Hippocampal formation (tissue), 2 donors: ENCODE results near the gene MIB1.

ENCODE experiments used
- DNase-seq, 2 donors: peaks; one replicate each; lab custom pipeline; 2025; lab: John Stamatoyannopoulos, UW

The MIB1 gene

GRCh38 chr18:21894619-21895367 is 154.2 kb downstream of the MIB1 start:
- no peak for DNase-seq

- no peak for DNase-seq
These were observed 156.2 kb downstream of the MIB1 start for GRCh38 chr18:21896732-21897336.

- DNase-seq: peak; percentile 2 to 14
These were observed 157.2 kb downstream of the MIB1 start for GRCh38 chr18:21897811-21898210.

- no peak for DNase-seq
These were observed 160.2 kb downstream of the MIB1 start for GRCh38 chr18:21900605-21901352.

GRCh38 chr18:21901423-21901945 is 160.9 kb downstream of the MIB1 start:
- DNase-seq: no peak

GRCh38 chr18:21903709-21904108 is 163.1 kb downstream of the MIB1 start:
- DNase-seq: no peak

GRCh38 chr18:21904856-21905255 is 164.3 kb downstream of the MIB1 start:
- DNase-seq: no peak

- DNase-seq: no peak
These were observed 166.9 kb downstream of the MIB1 start for GRCh38 chr18:21907451-21907850.

GRCh38 chr18:21908711-21909110 is 168.1 kb downstream of the MIB1 start:
- no peak for DNase-seq

GRCh38 chr18:21910906-21911305 is 170.3 kb downstream of the MIB1 start:
- no peak for DNase-seq

- no peak for DNase-seq
These were observed 171.0 kb downstream of the MIB1 start for GRCh38 chr18:21911551-21911950.

GRCh38 chr18:21912339-21913239 is 172.0 kb downstream of the MIB1 start:
- DNase-seq: no peak

- DNase-seq: peak in 1 of 2 donors; percentile 0
These were observed 174.2 kb downstream of the MIB1 start for GRCh38 chr18:21914739-21915319.

GRCh38 chr18:21915546-21915945 is 175.0 kb downstream of the MIB1 start:
- DNase-seq: no peak

GRCh38 chr18:21916594-21916993 is 176.0 kb downstream of the MIB1 start:
- no peak for DNase-seq

GRCh38 chr18:21918693-21919092 is 178.1 kb downstream of the MIB1 start:
- no peak for DNase-seq
